Activated CD8-positive, alpha-beta memory T cell treated with anti-CD3 and anti-CD28 coated beads for 36 hours (primary cell): ENCODE results near the gene MYL11. TPM values are rescaled to one million over a fixed set of nuclear protein-coding genes. Genes with fewer than 3 reads are reported as not detected.

ENCODE experiments used
- CTCF ChIA-PET: fragments of 350-600 bp; sonication (Branson Sonifier 250); formaldehyde crosslinking; loops from one replicate; lab custom pipeline; 2021; ENCODE audit warnings: antibody characterized with exemption; lab: Charles Lee
- POLR2A ChIA-PET: fragments of 350-600 bp; sonication (Branson Sonifier 250); formaldehyde crosslinking; loops from one replicate; lab custom pipeline; 2021; ENCODE audit warnings: antibody characterized with exemption; lab: Charles Lee
- total RNA-seq, 2 experiments: library from RNA; stranded (reverse); gene quantifications; one replicate each; pipeline ENCODE4 v1.2.3, GENCODE V29; 2021

Gene MYL11
- total RNA-seq, 2 experiments from 2014 or later: 0.80 to 1.6 TPM

GRCh38 chr16:30417529-30418349, 43.1 kb downstream of the MYL11 start:
- ChIA-PET CTCF (interaction anchor here (0.6 to 2.9 kb wide), 7 partner anchors 9 to 232 kb away, joined by 3 to 28 read pairs (median 3); partner anchors contain the start of genes DCTPP1 and ZNF771), POLR2A (interaction anchor here (0.5 to 1.3 kb wide), 13 partner anchors 9 to 193 kb away, joined by 3 to 10 read pairs (median 4); partner anchors contain the start of genes DCTPP1, ITGAL, SEPHS2 and SEPTIN1)

GRCh38 chr16:30418350-30419181, 44.0 kb downstream of the MYL11 start:
- ChIA-PET CTCF (interaction anchor here (1.2 to 2.9 kb wide), 6 partner anchors 8 to 233 kb away, joined by 3 to 28 read pairs (median 4); partner anchors contain the start of genes DCTPP1 and ZNF771), POLR2A (interaction anchor here (0.5 to 1.3 kb wide), 13 partner anchors 8 to 192 kb away, joined by 3 to 10 read pairs (median 4); partner anchors contain the start of genes DCTPP1, ITGAL, SEPHS2 and SEPTIN1)

GRCh38 chr16:30421010-30421409, 46.4 kb downstream of the MYL11 start:
- CTCF ChIA-PET: interaction anchor here (1.1 to 1.7 kb wide), 2 partner anchors 9 to 12 kb away, joined by 3 to 10 read pairs; partner anchors contain the start of gene DCTPP1
- POLR2A ChIA-PET: no interaction called here

Other genes with a start within 250 kb of the MYL11 start
- 100 to 1,000 TPM; 971 to 991 TPM for gene CORO1A, start 191.2 kb upstream of the MYL11 start, total RNA-seq
- 100 to 1,000 TPM; 266 to 297 TPM for gene BOLA2B, start 181.1 kb upstream of the MYL11 start, total RNA-seq
- 10 to 100 TPM; 62.6 to 72.6 TPM for gene SLX1A, start 180.9 kb upstream of the MYL11 start, total RNA-seq
- 10 to 100 TPM; 11.6 to 12.7 TPM for gene SULT1A3, start 175.5 kb upstream of the MYL11 start, total RNA-seq
- gene NPIPB13, start 126.3 kb upstream of the MYL11 start, total RNA-seq: 1 to 10 TPM; 7.7 to 8.6 TPM
- gene CD2BP2, start 19.5 kb upstream of the MYL11 start, total RNA-seq: 10 to 100 TPM; 77.8 to 80.4 TPM
- 10 to 100 TPM; 56.9 to 57.8 TPM for gene TBC1D10B, start 4.3 kb upstream of the MYL11 start, total RNA-seq
- 100 to 1,000 TPM; 186 to 194 TPM for gene SEPTIN1, start 7.8 kb downstream of the MYL11 start, total RNA-seq
- gene ZNF48, start 20.6 kb downstream of the MYL11 start, total RNA-seq: 10 to 100 TPM; 16.9 to 18.2 TPM
- gene ZNF771, start 32.8 kb downstream of the MYL11 start, total RNA-seq: 1 to 10 TPM; 7.5 to 8.3 TPM
- 100 to 1,000 TPM; 182 TPM for gene DCTPP1, start 55.2 kb downstream of the MYL11 start, total RNA-seq
- gene SEPHS2, start 71.1 kb downstream of the MYL11 start, total RNA-seq: 10 to 100 TPM; 70.8 to 71.3 TPM
- gene ITGAL, start 97.9 kb downstream of the MYL11 start, total RNA-seq: 100 to 1,000 TPM; 222 to 233 TPM
- gene ZNF768, start 151.8 kb downstream of the MYL11 start, total RNA-seq: 10 to 100 TPM; 14.6 to 15.7 TPM
- gene ZNF747, start 160.1 kb downstream of the MYL11 start, total RNA-seq: 10 to 100 TPM; 13.6 to 15.0 TPM
- gene ZNF764, start 183.6 kb downstream of the MYL11 start, total RNA-seq: 10 to 100 TPM; 14.1 to 15.0 TPM
- gene ZNF688, start 196.9 kb downstream of the MYL11 start, total RNA-seq: 10 to 100 TPM in 1 of 2 experiments, 1 to 10 TPM in 1; 9.4 to 10.0 TPM
- 10 to 100 TPM; 13.8 to 14.5 TPM for gene ZNF785, start 210.9 kb downstream of the MYL11 start, total RNA-seq
- 10 to 100 TPM; 12.5 to 12.7 TPM for gene ZNF689, start 235.6 kb downstream of the MYL11 start, total RNA-seq